Activated naive CD4-positive, alpha-beta T cell treated with anti-CD3 and anti-CD28 coated beads, Interleukin-2, amount 50 U/mL, for 16 hours (primary cell): ENCODE data around the gene PIP5K1B.

Source experiments
- DNase-seq: peaks from one replicate; pipeline ENCODE4 v3.0.0-alpha.2; 2020

Gene PIP5K1B

DNA sequence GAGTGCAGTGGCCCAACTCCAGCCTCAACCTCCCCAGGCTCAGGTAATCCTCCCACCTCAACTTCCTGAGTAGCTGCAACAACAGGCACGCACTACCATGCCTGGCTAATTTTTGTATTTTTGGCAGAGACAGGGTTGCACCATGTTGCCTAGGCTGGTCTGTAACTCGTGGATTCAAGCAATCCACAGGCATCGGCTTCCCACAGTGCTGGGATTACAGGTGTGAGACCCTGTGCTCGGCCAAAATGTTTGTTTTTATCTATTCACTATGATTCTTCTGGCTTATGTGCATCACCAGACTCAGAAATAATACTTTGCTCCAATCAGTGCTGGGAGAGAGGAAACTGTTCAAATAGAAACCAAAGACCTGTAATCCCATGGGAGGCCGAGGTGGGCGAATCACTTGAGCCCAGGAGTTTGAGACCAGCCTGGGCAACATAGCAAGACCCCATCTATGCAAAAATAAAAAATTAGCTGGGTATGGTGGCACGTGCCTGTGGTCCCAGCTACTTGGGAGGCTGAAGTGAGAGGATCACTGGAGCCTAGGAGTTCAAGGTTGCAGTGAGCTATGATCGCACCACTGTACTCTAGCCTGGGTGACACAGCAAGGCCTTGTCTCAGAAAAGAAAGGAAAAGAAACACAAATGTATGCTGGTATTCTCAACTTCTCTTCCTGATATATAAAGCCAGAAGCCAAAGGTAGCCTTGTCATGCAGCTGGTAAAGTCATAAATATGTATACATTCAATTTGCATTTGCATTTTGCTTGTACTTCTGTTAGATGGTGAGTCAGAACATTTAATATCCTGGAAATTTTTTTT is 4.5 kb downstream of the PIP5K1B start:
- DNase-seq: no peak

DNA sequence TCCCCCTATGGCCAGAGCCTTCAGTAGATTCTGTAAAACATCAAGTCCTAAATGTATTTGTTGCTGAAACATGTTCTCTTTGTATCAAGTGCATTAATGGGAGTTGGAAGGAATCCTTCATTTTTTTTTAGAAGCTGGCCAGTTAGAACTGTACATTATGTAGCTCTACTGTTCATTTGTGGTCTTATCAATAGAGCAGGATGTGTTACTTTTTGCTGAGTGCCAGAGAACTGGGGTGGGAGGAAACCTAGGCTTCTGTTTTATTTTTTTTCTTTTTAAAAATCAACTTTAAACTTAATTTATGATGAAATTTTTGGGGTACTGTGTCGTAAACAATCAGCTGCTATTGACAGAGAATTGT is 5.1 kb downstream of the PIP5K1B start:
- no peak for DNase-seq

DNA sequence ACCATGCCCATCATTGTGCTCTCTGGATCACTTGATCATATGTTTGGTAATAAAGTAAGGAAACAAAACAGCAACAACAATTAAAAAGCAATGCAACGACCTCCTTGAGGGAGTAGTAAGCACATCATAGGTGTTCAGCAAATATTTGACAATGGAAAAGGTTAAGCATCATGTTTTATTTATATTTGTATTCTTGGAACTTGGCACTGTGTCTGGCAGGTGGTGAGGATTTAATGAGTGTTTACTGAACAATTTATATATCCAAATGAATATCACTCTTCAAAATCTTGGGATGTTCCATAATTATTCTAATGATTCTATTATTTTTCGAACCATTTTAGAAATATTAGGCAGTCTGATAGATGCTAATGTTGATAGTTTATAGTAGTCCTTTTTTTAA is 6.2 kb downstream of the PIP5K1B start:
- DNase-seq: no peak

DNA sequence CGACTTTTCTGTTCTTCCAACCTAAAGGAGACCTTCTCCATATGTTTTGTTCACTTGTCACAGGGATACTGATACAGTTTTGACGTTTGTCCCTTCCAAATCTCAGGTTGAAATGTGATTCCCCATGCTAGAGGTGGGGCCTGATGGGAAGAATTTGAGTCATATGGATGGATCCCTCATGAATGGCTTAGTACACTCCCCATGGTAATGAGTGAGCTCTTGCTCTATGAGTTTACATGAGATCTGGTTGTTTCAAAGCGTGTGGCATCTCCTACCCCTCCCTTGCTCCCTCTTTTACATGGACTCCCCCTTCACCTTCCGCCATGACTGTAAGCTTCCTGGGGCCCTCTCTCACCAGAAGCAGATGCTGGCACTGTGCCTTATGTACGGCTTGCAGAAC is 6.9 kb downstream of the PIP5K1B start:
- DNase-seq: no peak

DNA sequence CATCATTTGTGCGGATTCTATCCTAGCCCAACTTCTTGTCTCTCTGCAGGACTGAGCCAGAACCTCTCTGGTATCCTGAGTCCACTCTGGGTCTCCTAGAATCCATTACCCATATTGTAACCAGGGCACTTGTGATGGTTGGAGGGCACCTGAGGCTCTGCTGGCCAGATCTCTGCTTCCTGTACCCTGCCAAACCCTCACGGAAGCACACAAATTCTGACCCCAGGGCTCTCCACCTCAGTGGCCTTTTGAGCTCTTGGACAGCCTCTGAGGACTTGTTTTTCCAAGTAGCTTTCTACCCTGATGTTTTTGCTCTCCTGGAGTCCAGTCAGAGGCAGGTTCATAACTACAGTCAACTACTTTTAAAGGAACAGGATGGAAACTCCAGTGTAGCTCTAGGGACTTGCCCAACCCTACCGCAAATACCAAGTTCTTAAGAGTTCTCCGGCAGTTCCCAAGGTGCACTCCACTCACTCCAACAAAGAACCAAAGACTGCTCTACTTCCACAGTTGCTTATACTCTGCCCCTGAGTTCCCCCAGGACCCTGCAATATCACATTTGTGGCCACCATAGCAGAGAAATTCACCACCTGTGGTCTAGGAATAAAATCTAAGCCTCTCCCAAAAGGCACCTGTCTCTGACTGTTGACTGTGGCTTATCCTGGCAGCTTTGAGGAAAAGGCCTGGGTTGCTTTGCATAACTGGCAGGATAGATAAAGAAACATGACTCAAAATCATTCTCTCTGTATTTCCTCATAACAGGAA is 9.6 kb downstream of the PIP5K1B start:
- no peak for DNase-seq

DNA sequence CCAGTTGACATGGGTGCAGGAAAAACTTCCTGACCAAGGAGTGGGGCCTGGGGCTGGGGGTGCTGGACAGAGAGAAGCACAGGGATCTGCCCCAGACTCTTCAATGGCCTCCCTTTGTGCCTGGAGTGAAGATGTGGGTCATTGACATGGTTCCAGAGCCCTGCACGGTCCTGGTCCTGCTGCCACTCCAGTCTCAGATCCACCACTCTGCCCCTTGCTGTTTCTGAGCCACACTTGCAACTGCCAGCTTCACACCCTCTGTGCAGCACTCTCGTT is 10.1 kb downstream of the PIP5K1B start:
- no peak for DNase-seq

DNA sequence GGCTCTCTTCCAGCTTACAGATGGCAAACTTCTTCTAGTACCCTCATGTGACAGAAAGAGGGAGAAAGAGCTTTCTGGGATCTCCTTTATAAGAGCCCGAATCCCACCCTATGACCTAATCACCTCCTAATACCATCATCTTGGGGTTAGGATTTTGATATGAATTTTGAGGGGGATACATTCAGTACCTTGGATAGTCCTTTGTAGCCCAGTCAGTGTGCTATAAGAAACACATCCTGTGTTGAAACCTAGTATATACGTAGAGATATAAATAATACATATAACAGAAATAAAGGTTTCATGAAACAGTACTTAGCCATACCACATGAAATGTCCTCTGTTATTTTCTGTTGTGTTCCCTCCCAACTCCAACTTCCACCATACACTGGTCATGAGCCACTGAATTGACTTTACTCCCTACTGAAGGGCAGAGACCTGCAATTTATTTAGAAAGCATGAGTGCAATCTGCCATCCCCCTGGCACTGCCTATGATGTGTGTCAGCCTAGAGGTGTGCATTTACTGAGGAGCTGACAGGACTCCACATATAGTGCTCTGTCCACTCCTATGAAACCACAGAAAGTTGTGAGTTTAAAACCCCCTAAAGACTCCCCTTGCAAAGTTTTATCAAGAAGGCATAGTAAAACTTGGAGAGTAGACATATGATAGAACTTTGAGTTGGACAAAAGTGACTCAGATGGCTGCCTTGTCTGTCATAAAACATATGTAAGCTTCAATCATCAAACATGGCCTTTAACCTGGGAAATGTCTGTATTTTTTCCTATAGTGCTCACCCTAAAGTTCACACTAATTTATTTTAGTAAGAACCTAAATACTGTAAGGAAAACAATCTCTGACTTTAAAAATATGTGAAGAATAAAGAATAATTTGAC is 12.8 kb downstream of the PIP5K1B start:
- no peak for DNase-seq

DNA sequence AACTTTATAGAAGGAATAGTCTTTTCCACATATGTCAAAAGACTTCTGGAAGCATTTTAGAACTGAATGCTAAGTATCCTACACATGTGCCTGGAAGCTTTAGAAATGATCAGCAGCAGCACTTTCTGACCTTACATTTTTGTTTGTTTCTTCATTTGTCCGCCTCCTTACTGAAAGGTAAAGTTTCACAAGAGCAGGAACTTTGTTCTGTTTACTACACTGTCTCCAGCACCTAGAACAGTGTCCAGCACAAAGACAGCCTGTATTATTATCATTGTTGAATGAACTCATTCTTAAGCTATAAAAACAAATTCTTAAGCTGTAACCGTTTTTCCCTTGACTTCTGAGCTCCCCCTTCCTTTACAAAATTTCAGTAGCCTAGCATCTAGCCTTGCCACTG is 14.8 kb downstream of the PIP5K1B start:
- DNase-seq: no peak

DNA sequence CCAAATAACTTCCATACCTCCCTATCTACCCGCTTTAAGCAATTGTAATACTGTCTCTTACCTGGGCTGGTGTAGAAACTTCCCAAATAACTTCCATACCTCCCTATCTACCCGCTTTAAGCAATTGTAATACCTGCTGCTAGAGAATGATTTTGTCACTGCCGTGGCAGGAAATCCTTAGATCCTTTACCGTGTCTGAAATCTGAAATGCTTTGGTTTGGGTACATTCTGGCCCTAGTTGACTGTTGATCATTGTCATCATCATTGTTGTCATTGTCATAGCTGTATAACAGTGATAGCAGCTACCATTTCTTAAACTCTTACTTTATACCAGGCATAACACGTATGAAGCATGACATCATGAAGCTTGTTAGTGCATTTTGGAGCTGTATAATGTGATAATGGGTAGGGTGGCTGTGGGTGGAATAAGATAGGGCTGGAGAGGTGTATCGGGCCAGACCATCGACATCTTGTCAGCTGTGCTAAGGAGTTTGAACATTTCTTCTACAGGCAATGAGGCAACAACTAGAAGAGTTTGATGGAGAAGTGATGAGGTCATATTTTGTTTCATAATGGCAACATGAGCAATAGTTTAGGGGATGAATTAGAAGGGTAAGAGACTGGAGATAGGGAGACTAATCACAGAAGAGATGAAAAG is 15.7 kb downstream of the PIP5K1B start:
- DNase-seq: no peak

DNA sequence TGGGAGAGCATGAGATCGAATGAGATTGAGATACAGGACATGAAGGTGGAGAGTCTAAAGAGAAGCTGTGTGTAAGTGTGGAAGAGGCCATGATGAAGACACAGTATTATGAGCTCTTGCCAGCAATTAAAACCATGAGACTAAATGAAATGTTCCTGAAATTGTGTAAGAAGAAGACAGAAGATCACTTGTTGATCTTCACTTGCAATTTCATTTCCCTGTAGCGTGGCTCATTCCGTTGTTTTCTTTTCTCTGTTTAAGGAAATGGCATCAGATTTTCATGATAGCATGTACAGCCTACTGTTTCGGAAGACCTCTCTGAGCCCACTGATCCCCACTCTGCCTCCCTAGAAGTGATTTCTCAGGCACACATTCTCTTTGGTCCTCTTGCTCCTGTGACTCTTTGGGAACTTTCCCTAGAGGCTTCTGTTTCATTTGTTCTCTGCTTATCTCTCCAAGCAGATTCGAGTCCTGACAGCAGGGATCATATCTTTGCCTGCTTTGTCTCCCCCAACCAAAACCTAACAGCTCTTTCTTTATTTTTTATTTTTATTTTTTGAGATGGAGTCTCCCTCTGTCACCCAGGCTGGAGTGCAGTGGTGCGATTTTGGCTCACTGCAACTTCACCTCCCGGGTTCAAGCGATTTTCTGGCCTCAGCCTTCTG is 16.8 kb downstream of the PIP5K1B start:
- no peak for DNase-seq

DNA sequence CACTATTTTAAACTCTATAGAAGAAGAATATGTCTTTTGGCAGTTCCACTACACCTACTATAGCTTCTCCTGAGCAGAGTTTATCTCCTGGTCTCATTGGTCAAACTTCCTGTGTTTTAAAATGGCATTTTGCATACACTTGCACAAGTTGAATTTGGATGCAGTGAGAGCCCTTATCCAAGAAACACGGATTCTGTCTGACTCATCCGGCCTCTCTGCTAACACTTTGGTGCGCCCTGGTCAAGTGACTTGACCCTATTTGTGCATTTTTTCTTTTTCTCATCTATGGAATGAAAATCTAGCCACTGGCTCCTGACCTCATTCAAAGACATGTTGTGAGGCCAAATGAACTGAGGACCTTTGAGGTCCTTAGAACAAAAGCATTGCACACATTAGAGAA is 20.0 kb downstream of the PIP5K1B start:
- DNase-seq: no peak

DNA sequence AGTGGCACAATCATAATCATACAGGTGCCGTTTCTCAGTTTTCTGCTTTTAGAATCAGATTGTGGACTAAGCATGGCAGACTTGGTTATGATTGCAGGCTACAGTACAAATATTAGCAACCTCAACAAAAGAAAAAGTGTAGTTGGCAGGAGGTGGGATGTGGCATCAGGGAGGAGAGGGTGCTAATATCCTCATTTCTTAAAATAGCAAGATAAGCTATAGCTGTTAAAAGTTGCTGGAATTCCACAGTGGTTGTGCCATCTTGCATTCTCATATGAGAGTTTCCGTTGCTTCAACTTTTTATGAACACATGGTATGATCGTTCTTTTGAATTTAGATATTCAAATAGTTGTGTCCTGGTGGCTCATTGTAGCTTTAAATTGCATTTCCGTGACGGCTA is 21.4 kb downstream of the PIP5K1B start:
- no peak for DNase-seq

DNA sequence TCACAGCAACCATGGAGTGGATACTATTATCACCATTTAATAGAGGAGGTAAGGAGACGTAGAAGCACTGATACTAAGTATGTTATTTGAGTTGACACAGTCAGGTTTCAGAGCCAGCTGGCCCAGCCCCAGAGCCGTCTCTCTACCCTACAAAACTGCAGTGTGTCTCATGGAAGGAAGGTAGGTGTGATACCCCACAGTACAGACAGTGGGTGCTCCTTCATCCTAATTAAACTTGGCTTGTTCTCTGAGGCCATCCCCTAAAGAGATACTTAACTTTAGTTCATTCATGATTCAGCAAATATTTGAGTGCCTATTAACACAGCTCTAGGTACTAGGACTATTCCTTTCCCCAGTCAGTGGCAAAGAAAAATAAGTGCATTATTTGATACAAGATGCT is 22.6 kb downstream of the PIP5K1B start:
- DNase-seq: no peak

DNA sequence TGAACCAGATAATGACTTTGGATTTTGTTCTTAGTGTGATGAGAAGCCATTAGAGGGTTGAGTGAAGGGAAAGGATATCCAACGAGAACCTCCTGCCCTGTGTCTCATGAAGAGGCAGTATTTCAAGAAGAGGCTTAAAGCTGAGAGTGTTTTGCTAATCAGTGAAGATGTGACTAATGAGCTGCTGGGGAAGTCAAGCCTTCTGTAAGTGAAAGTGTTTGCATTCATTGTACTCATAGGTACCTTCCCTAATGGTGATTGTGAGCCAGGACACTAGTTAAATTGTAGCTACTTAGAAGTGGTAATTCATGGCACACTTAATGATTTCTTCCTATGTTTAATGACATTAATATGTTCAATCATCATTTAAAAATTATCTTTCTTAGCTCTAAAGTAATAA is 23.7 kb downstream of the PIP5K1B start:
- no peak for DNase-seq

DNA sequence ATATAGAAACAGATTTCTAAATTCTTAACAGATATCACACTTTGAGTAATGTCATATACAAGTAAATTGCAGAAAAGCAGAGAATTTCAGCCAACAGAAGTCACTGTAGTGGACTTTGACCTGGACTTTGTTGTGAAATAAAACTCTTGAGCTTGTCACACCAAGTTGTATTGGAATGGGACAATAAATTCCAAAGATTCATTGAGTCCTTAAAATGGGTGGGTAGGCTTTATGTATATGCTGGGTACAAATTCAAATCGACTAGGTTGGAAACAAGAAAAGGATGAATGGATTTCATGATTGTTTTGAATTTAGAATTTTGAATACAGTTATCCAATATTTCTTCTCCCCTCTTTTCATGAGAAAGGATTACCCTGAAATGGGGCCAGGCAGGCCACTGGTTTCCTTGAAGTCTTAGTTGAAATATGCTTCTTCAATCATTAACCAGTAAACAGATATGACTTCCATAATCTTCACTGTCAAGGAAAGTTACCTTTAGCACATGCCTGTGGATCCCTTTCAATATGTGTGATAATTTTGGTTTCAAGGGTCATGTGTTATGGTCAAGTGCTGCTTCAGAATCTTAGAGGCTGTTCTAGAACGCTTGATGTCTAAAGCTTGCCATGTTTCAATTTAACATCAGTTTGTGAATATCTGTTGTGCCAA is 25.7 kb downstream of the PIP5K1B start:
- DNase-seq: no peak

DNA sequence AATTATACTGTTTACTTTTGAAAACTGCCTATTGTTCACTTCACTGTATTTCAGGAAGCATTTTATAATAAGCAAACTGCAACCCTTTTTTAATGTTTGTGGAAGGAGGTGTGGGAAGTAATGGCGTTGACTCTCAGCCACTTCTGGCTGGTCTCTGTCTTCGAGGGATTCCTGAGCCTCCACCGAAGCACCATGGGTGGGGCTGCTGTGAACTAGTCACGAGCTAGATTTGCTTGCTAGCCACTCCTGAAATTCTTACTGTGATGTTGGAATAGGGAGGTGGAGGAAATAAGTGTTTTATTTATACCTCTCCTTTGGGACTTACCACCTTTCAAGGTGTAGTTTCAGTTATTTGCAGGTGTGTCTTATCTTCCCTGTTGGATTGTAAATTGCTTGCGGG is 26.8 kb downstream of the PIP5K1B start:
- DNase-seq: no peak

DNA sequence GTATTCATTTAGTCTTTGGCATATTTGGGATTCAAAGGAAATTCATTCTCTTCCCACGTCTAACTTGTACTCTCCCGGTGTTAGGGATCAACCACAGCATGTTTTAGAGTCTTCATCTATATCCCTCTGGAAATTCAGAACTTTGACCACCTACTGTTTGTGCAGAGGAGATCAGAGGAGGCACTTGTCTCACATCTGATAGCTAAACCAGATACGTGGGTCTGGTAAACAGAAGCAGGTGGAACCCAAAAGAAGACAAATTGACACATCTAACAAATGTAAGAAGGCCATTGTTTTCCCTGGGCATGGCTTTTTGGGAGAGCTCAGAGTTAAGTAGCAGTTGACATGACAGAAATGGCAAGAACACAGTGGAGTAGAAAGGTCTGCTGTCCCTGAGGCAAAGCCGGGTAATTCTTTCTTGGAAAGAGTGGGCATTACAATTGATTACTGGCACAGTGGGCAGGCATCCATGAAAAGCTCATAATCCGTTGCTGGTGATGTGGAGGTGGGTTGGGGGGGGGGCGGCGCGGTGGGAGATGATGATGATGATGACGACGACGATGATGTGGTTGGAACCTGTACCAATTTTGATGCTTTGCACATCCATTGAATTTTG is 27.5 kb downstream of the PIP5K1B start:
- DNase-seq: no peak

DNA sequence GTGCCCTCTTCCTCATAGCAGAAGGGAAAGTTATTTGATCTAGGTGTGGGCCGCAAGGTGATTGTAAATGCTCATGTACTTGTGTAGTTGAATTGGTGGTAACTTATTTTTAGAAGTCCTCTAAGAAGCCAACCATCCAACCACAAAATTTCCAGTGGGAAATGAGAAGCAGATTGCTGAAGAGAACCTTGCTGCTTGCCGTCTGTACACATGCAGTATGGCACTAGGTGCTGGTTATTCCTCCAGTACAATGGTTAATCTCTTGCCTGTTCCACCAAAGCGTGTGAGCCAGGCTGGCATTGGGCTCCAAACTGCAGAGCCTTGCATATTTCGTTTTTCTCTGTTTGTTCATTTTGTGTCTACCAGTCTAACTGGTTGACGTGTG is 28.0 kb downstream of the PIP5K1B start:
- no peak for DNase-seq

DNA sequence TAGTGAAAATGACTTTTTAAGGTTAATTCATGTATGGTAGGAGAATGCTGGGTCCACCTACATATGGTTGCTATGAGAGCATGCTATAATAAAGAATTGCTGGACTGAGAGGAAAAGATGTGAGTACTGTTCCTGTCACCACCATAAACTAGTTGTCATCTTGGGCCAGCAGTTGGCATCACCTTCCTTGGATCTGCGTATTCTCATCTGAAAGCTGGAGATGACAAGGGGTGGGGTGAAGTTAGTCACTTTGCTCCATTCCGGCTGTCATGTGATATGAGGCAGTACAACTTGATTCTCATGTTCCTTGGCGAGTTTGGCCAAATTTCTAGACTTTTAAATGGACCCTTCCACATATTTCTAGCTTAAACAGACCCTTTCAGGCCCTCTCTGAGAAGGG is 33.3 kb downstream of the PIP5K1B start:
- no peak for DNase-seq

DNA sequence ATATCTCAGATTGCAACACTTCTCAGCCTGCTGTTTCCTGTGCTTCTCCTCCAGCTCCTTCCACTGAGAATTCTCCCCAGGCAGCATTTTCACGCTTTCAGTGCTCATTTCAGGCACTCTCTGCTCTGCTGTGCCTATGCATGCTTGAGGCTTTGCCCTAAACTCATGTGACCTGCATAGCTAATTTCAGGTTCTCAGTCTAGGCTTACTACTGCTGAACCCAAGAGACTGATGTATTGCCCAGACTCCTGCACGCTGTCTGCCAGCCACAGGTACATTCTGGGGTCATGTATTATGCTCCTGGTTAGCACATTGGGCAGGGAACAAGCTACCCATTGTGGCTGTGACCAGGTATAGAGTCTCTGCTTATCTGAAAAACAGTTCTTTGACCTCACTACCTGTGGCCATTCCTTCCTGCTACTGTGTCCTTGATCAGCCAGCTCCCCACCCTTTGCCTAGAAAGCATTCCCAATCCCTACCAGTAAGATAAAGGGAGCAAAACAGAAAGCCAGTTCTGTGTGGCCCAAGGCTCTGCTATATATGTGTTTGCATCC is 34.7 kb downstream of the PIP5K1B start:
- DNase-seq: no peak

DNA sequence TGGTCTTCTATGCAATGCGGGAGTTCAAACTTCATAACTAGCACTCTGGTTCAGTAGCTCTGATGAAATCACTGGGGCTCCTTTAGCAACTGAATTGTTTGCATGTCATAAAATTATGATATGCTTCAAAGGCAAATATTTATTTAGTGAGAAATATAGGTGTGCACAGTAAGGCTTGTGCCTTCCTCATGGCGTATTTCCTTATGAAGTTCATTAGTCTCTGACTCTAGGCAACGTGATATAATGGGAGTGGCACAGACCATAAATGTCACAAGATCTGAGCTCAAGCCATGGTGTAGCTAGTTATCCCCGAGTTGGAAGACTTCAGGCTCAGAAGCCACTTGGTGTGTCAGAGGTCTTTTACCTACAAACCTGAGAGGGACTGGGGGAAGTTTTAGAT is 35.5 kb downstream of the PIP5K1B start:
- no peak for DNase-seq
